GM13976 (cell line): Measurements from ENCODE around the gene SNTG2.

Experiments
- DNase-seq: peaks from one replicate; pipeline ENCODE4 v3.0.0; 2012; ENCODE audit warnings: low spot score
- in situ Hi-C: fragments of 300-500 bp; cut with MboI; formaldehyde crosslinking; loops from one replicate; pipeline ENCODE4 v1.12.0; 2022; ENCODE audit warnings: low sequenced_read_pairs, mixed read lengths, inconsistent platforms; ENCODE audit not compliant: unreplicated experiment
- TF ChIP-seq, protein P1 (sequence below): IDR thresholded peaks from 2 replicates; pipeline ENCODE4 v1.5.1; 2012; ENCODE audit warnings: borderline replicate concordance, mild to moderate bottlenecking; ENCODE audit not compliant: insufficient read depth; ENCODE audit errors: extremely low read depth, missing control alignments, control extremely low read depth

The SNTG2 gene

GRCh38 chr2:1047485-1047884 lies 96.8 kb downstream of the SNTG2 start:
- no peak for DNase-seq
- in situ Hi-C loops: no loop called here
- TF ChIP-seq, protein P1, sequence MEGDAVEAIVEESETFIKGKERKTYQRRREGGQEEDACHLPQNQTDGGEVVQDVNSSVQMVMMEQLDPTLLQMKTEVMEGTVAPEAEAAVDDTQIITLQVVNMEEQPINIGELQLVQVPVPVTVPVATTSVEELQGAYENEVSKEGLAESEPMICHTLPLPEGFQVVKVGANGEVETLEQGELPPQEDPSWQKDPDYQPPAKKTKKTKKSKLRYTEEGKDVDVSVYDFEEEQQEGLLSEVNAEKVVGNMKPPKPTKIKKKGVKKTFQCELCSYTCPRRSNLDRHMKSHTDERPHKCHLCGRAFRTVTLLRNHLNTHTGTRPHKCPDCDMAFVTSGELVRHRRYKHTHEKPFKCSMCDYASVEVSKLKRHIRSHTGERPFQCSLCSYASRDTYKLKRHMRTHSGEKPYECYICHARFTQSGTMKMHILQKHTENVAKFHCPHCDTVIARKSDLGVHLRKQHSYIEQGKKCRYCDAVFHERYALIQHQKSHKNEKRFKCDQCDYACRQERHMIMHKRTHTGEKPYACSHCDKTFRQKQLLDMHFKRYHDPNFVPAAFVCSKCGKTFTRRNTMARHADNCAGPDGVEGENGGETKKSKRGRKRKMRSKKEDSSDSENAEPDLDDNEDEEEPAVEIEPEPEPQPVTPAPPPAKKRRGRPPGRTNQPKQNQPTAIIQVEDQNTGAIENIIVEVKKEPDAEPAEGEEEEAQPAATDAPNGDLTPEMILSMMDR: no peak

DNA sequence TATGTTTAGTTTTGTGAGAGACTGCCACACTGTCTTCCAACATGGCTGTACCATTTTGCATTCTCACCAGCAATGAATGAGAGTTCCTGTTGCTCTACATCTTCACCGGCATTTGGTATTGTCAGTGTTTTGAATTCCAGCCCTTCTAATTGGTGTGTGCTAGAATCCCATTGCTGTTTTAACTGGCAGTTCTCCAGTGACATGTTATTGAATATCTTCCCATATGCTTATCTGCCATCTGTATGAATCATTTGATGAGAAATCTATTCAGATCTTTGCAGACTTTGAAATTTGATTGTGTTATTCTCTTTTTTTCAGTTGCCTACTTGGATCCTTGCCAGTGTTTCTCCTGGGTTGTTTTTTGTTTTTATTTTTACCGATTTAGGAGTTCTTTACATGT lies 99.0 kb downstream of the SNTG2 start:
- no peak for DNase-seq
- TF ChIP-seq, protein P1: no peak
- in situ Hi-C loops: no loop called here

DNA sequence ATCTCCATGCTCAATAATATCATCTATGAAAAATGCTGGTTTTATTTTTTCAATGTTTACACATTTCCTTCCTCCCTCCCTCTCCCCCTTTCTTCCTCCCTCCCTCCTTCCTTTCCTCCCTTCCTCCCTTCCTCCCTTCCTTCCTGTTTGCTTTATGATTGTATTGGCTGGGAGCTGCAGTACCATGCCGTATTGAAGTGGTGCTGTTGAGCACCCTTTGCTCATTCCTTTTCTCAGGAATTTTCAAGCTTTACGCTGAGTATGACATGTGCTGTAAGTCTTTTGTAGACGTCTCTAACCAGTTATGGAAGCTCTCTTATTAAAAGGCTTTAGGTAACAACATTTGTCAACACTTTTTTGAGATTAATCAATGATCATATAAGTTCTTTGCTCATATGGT lies 100.4 kb downstream of the SNTG2 start:
- TF ChIP-seq, protein P1: no peak
- DNase-seq: no peak
- in situ Hi-C loops: no loop called here

GRCh38 chr2:1052771-1053191 lies 102.1 kb downstream of the SNTG2 start:
- TF ChIP-seq, protein P1: no peak
- no peak for DNase-seq
- in situ Hi-C loops: no loop called here

- in situ Hi-C loops: no loop called here
- DNase-seq: no peak
- TF ChIP-seq, protein P1: no peak
Measured at GRCh38 chr2:1053786-1054185, 103.1 kb downstream of the SNTG2 start.

DNA sequence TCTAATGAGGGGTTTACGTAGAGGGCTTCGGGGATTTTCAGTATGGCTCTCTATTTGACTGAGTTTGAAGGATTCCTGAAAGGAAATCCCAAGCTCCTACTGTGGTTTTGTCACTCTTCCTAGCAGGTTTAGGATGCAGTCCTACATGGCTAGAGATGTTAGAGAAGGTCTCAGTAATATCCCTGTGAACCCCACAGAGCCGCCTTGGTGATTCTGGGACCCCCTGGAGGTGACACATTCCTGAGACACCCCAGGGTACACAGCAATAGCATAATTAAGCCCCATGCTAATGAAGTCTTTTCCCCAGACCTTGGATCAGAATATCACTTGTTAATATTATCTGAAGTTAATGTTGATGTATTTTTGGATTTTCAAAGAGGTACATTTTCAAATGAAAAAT lies 103.8 kb downstream of the SNTG2 start:
- no peak for DNase-seq
- in situ Hi-C loops: no loop called here
- TF ChIP-seq, protein P1: no peak

DNA sequence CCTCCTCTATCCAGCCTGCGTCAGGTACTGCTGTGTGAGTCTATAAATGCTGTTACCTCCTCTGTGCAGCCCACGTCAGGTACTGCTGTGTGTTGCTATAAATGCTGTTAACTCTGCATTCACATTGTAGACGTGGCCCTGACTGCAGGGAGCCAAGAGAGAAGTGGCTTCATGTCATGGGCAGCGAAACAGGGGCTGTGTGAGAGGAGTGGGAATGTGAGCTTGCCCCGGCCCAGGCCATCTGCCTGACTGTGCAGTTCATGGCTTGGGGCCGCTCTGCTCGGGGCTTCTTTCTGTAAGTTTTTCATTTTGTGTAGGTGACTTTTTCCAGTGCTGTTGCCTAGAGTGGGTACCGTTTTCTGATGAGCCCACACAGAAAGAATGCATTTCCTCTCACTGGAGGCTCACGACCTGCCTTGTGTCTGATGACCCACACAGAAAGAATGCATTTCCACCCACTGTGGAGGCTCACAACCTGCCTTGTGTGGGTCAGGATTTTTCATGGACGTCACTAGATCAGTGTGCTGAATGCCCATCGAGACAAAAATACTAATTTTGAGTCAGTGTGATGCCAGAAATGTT lies 104.5 kb downstream of the SNTG2 start:
- TF ChIP-seq, protein P1: no peak
- in situ Hi-C loops: no loop called here
- DNase-seq: no peak
